Stimulated activated memory B cell treated with anti-CD40 and anti-IgM and Interleukin-4, amounts not matched to agents 10 μg/mL and 1 μg/mL and 100 μg/mL, for 72 hours (primary cell): Measurements from ENCODE around the gene EFNA2.
"Not testable (repeated sequence)": the region's sequence is repeated elsewhere in the genome, so short reads cannot be mapped to it uniquely, and the experiment has no call there.

Experiments
- ATAC-seq: fragments of 150-1000 bp; cut with Tn5 transposase; 2 replicates; pipeline ENCODE4 v1.10.0; 2021
- H3K27ac Mint-ChIP-seq: one replicate; pipeline ENCODE4 v1.8.0; 2022; ENCODE audit warnings: mild to moderate bottlenecking, mixed read lengths
- H3K27me3 Mint-ChIP-seq: one replicate; pipeline ENCODE4 v1.8.0; 2022; ENCODE audit warnings: mixed read lengths
- H3K36me3 Mint-ChIP-seq: one replicate; pipeline ENCODE4 v1.8.0; 2022; ENCODE audit warnings: mixed read lengths
- H3K4me1 Mint-ChIP-seq: one replicate; pipeline ENCODE4 v1.8.0; 2022; ENCODE audit warnings: mixed read lengths
- H3K4me3 Mint-ChIP-seq: one replicate; pipeline ENCODE4 v1.8.0; 2022; ENCODE audit warnings: mild to moderate bottlenecking, moderate library complexity, mixed read lengths
- H3K9me3 Mint-ChIP-seq: one replicate; pipeline ENCODE4 v1.8.0; 2022; ENCODE audit warnings: mixed read lengths

The EFNA2 gene

DNA sequence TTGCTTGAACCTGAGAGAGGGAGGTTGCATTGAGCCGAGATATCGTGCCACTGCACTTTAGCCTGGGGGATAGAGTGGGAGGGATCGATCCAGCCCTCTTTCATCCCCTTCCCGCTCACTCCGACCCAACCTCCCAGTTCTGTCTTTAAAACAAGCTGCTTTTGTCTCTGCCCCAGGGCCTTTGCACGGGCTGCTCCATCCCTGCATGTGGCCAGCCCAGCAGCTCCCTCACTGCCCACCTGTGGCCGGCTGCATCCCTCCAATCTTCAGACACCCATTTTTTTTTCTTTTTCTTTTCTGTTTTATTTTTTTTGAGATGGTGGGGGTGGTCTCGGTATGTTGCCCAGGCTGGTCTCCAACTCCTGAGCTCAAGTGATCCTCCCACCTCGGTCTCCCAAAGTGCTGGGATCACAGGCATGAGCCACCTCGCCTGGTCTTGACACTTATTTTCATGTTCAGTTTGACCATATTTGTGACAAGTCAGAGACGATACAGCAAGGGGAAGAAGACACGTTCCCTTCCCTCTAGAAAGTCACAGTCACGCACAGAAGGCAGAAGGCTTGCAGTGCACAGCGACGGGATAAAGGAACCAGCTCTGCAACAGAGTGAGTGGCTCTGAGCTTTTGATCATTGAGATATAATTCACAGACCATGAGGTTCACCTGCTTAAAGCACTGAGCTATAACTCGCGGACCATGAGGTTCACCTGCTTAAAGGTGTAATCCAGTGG lies 31.8 kb downstream of the EFNA2 start:
- H3K4me3 Mint-ChIP-seq = no peak overlapping the region
- no peak for ATAC-seq
- H3K27ac Mint-ChIP-seq = no peak overlapping the region
- H3K9me3 Mint-ChIP-seq = no peaks in the 10 kb centered on the region
- peaks cover 79% of the 10 kb centered on the region for H3K27me3 Mint-ChIP-seq
- H3K4me1 Mint-ChIP-seq = no peaks in the 10 kb centered on the region
- no peaks in the 10 kb centered on the region for H3K36me3 Mint-ChIP-seq

GRCh38 chr19:1318678-1319471 lies 33.2 kb downstream of the EFNA2 start:
- Mint-ChIP-seq H3K27ac (no peak overlapping the region), H3K4me1 (no peaks in the 10 kb centered on the region), H3K9me3 (no peaks in the 10 kb centered on the region), H3K4me3 (no peak overlapping the region), H3K36me3 (no peaks in the 10 kb centered on the region), H3K27me3 (peaks cover 84% of the 10 kb centered on the region)
- ATAC-seq = no peak

DNA sequence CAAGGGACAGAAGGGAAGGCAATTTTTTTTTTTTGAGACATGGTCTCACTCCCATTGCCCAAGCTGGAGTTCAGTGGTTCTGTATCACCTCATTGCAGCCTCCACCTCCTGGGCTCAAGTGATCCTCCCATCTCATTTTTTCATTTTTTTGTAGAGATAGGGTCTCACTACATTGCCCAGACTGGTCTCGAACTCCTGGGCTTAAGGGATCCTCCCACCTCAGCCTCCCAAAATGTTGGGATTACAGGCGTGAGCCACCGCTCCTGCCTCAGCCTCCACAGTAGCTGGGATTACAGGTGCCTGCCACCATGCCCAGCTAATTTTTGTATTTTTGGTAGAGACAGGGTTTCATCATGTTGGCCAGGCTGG lies 34.6 kb downstream of the EFNA2 start:
- not testable (repeated sequence) for H3K36me3 Mint-ChIP-seq, ATAC-seq, H3K9me3 Mint-ChIP-seq, H3K27ac Mint-ChIP-seq, H3K4me1 Mint-ChIP-seq, H3K4me3 Mint-ChIP-seq
- H3K27me3 Mint-ChIP-seq = peaks cover 86% of the 10 kb centered on the region

DNA sequence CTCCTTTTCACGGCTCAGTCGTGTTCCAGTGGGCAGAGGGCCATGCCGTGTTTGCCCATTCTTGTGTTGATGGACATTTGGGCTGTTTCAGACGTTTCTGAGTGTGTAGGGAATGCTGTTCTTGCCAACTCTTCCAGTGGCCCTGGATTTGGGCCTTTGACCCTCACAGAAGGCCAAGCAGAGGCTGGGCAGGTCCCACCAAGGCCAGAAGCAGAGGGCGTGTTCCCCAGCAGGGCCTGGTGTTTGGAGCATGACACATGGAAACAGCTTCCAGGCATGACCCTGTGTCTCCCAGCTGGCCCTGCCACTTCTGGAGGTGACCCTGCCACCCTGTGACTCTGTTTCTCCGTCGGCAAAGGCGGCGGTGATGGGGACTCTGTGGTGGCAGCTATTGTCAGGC lies 35.9 kb downstream of the EFNA2 start:
- Mint-ChIP-seq H3K9me3 (no peaks in the 10 kb centered on the region), H3K4me3 (no peak overlapping the region), H3K27me3 (peaks cover 88% of the 10 kb centered on the region), H3K36me3 (no peaks in the 10 kb centered on the region), H3K27ac (no peak overlapping the region), H3K4me1 (peaks cover 5% of the 10 kb centered on the region)
- no peak for ATAC-seq

DNA sequence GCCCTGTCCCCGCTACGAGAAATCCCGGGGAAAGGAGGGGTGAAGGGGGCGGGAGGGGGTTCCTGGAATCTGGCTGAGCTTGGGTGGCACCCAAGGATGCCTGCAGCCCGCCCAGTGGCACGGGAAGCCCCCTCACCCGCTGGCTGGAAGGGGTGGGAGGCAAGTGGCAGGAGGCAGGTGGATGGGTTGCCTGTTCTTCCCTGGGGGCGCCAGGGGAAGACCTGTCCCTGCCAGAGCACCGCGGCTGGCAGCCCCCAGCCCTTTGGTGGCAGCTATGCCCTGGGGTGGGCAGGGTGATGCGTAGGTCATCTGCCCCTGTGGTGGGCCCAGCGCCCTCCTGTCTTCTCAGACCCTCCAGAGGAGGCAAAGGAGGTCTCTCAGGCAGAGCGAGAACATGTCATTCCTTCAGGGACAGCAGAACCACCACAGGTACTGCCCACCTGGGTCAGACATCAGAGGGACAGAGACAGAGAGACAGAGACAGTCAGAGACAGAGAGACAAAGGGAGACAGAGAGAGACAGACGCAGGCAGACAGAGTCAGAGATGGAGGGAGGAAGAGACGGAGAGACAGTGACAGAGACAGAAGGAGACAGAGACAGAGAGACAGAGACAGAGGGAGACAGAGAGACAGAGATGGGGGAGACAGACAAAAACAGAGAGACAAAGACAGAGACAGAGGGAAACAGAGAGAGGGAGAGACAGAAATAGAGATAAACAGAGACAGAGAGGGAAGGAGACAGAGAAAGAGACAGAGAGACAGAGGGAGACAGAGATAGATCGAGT lies 36.7 kb downstream of the EFNA2 start:
- Mint-ChIP-seq H3K27me3 (peaks cover 79% of the 10 kb centered on the region), H3K4me1 (peaks cover 5% of the 10 kb centered on the region), H3K9me3 (no peaks in the 10 kb centered on the region), H3K27ac (no peak overlapping the region), H3K4me3 (no peak overlapping the region), H3K36me3 (no peaks in the 10 kb centered on the region)
- ATAC-seq = no peak

- Mint-ChIP-seq H3K27ac (no peak overlapping the region), H3K4me1 (peaks cover 5% of the 10 kb centered on the region), H3K36me3 (no peaks in the 10 kb centered on the region), H3K4me3 (no peak overlapping the region), H3K27me3 (peaks cover 60% of the 10 kb centered on the region), H3K9me3 (no peaks in the 10 kb centered on the region)
- no peak for ATAC-seq
Observed at GRCh38 chr19:1324249-1324805, 38.7 kb downstream of the EFNA2 start.

DNA sequence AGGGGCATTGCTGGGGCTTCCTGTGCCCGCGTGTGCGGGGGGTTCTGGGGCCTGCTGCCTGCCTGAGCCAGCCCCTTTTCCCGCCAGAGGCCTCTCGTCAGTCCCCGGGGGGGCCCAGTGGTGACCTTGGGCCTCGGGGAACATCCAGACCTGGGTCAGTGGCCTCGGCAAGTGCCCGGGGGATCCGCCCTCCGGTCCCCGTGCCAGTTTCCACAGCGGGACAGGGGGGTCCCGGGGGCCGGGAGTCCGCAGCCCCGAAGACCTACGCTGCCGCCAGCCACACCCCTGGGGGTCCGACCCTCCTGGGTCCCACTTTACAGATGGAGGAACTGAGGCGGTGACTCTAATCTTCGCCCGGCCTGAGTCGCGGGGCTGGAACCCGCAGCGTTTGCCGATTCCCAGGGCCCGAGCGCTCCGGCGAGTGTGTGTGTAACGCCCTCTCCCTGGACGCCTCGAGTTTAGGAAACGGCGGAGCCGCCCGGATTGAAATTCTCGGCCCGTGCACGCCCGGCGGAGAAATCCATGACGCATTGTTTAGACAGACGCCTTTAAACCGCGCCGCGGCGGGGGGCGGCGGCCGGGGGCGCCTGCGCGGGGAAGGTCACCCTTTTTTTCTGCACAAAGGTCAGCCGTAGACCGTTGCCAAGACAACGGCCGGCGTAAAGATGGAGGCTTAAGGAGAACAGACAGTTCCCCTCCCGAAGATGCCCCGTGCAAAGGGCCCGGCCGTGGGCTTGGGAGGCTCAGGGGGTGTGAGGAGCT lies 39.3 kb downstream of the EFNA2 start:
- Mint-ChIP-seq H3K9me3 (no peaks in the 10 kb centered on the region), H3K27ac (peak overlapping the region; percentile 40), H3K4me1 (peaks cover 5% of the 10 kb centered on the region), H3K36me3 (no peaks in the 10 kb centered on the region), H3K4me3 (peak overlapping the region; percentile 52), H3K27me3 (peaks cover 54% of the 10 kb centered on the region)
- peak; percentile 63 for ATAC-seq

DNA sequence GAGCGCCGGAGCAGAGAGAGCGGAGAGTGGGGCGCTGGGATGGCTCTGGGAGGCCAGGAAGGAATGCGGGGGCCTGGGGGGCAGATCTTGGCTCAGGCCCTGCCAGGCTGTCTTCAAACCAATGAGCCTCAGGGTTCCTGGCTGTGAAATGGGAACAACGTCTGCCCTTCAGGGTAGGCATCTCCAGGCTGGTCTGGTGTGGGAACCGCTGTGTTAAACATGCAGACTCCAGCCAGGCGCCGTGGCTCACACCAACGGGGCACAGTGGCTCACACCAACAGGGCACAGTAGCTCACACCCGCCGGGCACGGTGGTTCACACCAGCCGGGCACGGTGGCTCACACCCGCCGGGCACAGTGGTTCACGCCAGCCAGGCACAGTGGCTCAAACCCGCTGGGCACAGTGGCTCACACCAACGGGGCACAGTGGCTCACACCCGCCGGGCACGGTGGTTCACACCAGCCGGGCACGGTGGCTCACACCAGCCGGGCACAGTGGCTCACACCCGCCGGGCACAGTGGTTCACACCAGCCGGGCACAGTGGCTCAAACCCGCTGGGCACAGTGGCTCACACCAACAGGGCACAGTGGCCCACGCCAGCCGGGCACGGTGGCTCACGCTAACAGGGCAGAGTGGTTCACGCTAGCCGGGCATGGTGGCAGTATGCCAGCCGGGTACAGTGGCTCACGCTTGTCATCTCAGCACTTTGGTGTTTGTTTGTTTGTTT lies 40.1 kb downstream of the EFNA2 start:
- peaks cover 5% of the 10 kb centered on the region for H3K4me1 Mint-ChIP-seq
- H3K9me3 Mint-ChIP-seq = no peaks in the 10 kb centered on the region
- no peaks in the 10 kb centered on the region for H3K36me3 Mint-ChIP-seq
- peak overlapping the region; percentile 40 for H3K27ac Mint-ChIP-seq
- no peak for ATAC-seq
- H3K27me3 Mint-ChIP-seq = peaks cover 60% of the 10 kb centered on the region
- peak overlapping the region; percentile 52 for H3K4me3 Mint-ChIP-seq

GRCh38 chr19:1327125-1327524 lies 41.5 kb downstream of the EFNA2 start:
- ATAC-seq = no peak
- no peaks in the 10 kb centered on the region for H3K9me3 Mint-ChIP-seq
- H3K27me3 Mint-ChIP-seq = peaks cover 61% of the 10 kb centered on the region
- no peaks in the 10 kb centered on the region for H3K36me3 Mint-ChIP-seq
- no peak overlapping the region for H3K27ac Mint-ChIP-seq
- peaks cover 5% of the 10 kb centered on the region for H3K4me1 Mint-ChIP-seq
- no peak overlapping the region for H3K4me3 Mint-ChIP-seq

- Mint-ChIP-seq H3K4me1 (peaks cover 10% of the 10 kb centered on the region), H3K27me3 (peaks cover 29% of the 10 kb centered on the region)
- ATAC-seq, H3K36me3 Mint-ChIP-seq, H3K9me3 Mint-ChIP-seq, H3K4me3 Mint-ChIP-seq, H3K27ac Mint-ChIP-seq: not testable (repeated sequence)
Observed at GRCh38 chr19:1332208-1332607, 46.5 kb downstream of the EFNA2 start.

DNA sequence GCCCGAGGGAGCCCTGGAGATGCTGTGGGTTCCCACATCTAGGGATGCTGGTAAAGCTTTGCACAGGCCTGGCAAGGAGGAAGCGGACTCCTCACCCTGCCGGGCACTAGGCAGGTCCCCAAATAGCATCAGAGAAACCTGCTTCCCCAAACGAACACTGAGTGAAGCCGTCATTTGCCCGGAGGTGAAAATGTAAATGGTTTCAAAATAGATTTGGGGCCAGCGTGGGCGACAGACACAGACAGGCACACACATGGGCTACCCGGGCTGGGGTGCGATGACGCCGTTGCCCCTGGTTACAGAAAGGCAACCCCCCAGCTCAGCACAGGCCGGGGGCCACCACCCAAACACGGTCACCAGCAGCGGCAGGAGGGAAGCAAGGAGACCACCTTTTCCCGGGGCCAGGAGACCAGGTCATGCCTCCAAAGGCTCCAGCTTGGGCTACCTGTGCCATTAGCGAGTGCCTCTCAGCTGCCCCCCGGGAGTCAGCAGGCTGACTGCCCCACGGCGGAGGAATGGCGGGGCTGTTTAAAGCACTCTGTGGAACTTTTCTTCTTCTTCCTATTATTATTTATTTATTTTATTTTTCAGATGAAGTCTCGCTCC lies 50.5 kb downstream of the EFNA2 start:
- no peaks in the 10 kb centered on the region for H3K36me3 Mint-ChIP-seq
- H3K9me3 Mint-ChIP-seq = no peaks in the 10 kb centered on the region
- peak overlapping the region; percentile 57 for H3K4me3 Mint-ChIP-seq
- peak; percentile 88 for ATAC-seq
- H3K27ac Mint-ChIP-seq = peak overlapping the region; percentile 80
- H3K27me3 Mint-ChIP-seq = peaks cover 16% of the 10 kb centered on the region
- peaks cover 10% of the 10 kb centered on the region for H3K4me1 Mint-ChIP-seq

- H3K4me1 Mint-ChIP-seq = peaks cover 18% of the 10 kb centered on the region
- peaks cover 5% of the 10 kb centered on the region for H3K27me3 Mint-ChIP-seq
- no peaks in the 10 kb centered on the region for H3K9me3 Mint-ChIP-seq
- ATAC-seq = no peak
- H3K4me3 Mint-ChIP-seq = no peak overlapping the region
- no peaks in the 10 kb centered on the region for H3K36me3 Mint-ChIP-seq
- H3K27ac Mint-ChIP-seq = no peak overlapping the region
Observed at GRCh38 chr19:1340681-1341469, 55.2 kb downstream of the EFNA2 start.

DNA sequence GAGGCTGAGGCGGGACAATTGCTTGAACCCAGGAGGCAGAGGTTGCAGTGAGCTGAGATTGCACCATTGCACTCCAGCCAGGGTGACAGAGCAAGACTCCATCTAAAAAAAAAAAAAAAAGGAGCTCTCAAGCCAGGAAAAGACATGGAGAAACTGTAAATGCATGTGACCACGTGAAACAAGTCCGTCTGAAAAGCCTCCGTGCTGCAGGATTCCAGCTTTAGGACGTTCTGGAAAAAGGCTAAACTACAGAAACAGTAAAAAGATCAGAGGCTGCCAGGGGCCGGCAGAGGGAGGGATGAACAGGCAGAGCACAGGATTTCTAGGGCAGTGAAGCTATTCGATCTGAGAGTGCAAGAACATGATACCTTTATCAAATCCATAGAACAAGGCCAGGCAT lies 57.4 kb downstream of the EFNA2 start:
- H3K4me1 Mint-ChIP-seq = peaks cover 12% of the 10 kb centered on the region
- peak overlapping the region; percentile 19 for H3K27ac Mint-ChIP-seq
- ATAC-seq = no peak
- H3K27me3 Mint-ChIP-seq = no peaks in the 10 kb centered on the region
- H3K4me3 Mint-ChIP-seq = no peak overlapping the region
- H3K36me3 Mint-ChIP-seq = no peaks in the 10 kb centered on the region
- no peaks in the 10 kb centered on the region for H3K9me3 Mint-ChIP-seq
